Measurements from ENCODE around the gene PLVAP.
A peak's percentile ranks its signal among the peaks of the same experiment; 100 is the strongest.

DNA sequence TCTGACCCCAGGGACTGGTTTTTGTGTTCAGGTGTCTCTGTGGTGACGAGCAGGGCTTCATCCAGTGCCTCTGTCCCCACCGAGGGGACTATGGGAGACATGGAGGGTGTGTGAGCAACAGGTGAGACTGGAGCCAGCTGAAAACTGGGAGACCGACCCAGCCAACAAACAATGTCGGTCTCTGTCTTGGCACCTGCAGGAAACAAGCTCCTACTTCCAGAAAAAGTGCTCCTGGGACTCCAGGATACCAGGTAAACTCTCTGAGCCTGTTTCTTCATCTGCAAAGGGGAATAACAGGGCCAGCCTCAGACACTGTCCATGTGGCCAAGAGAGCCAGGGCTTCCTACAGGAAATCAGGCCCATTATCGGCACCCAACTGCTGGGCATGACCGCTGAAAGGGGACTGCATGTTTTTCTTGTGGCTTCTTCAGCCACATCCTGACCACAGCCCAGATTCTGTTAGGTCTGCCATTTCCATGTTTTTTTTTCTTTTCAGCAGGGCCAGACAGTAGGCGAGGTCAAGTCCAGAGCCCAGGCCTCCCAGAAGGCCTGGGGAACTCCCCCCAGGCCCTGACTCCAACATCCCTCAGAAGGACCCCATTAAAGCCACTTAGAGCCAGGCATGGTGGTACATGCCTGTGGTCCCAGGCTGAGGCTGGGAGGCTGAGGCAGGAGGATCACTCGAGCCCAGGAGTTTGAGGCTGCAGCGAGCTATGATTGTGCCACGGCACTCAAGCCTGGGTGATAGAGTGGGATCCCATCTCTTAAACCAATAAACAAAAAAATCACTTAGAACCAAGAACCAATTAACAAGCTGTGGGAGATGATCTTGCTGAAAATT is 29.1 kb upstream of the PLVAP start:
- TF ChIP-seq, protein P1, sequence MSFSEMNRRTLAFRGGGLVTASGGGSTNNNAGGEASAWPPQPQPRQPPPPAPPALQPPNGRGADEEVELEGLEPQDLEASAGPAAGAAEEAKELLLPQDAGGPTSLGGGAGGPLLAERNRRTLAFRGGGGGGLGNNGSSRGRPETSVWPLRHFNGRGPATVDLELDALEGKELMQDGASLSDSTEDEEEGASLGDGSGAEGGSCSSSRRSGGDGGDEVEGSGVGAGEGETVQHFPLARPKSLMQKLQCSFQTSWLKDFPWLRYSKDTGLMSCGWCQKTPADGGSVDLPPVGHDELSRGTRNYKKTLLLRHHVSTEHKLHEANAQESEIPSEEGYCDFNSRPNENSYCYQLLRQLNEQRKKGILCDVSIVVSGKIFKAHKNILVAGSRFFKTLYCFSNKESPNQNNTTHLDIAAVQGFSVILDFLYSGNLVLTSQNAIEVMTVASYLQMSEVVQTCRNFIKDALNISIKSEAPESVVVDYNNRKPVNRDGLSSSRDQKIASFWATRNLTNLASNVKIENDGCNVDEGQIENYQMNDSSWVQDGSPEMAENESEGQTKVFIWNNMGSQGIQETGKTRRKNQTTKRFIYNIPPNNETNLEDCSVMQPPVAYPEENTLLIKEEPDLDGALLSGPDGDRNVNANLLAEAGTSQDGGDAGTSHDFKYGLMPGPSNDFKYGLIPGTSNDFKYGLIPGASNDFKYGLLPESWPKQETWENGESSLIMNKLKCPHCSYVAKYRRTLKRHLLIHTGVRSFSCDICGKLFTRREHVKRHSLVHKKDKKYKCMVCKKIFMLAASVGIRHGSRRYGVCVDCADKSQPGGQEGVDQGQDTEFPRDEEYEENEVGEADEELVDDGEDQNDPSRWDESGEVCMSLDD (tag by site-specific recombination; IDR thresholded peaks at IDR 0.05) = no peak
- no peak for TF ChIP-seq ZNF157 (tag by site-specific recombination; IDR thresholded peaks at IDR 0.05)
- no peak for TF ChIP-seq ZFP69B (tag by site-specific recombination; IDR thresholded peaks at IDR 0.05)
- TF ChIP-seq, protein P2, sequence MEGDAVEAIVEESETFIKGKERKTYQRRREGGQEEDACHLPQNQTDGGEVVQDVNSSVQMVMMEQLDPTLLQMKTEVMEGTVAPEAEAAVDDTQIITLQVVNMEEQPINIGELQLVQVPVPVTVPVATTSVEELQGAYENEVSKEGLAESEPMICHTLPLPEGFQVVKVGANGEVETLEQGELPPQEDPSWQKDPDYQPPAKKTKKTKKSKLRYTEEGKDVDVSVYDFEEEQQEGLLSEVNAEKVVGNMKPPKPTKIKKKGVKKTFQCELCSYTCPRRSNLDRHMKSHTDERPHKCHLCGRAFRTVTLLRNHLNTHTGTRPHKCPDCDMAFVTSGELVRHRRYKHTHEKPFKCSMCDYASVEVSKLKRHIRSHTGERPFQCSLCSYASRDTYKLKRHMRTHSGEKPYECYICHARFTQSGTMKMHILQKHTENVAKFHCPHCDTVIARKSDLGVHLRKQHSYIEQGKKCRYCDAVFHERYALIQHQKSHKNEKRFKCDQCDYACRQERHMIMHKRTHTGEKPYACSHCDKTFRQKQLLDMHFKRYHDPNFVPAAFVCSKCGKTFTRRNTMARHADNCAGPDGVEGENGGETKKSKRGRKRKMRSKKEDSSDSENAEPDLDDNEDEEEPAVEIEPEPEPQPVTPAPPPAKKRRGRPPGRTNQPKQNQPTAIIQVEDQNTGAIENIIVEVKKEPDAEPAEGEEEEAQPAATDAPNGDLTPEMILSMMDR (tag by site-specific recombination; IDR thresholded peaks at IDR 0.05) = no peak
- TF ChIP-seq ZNF423 (tag by site-specific recombination; IDR thresholded peaks at IDR 0.05) = no peak
- TF ChIP-seq SCRT1 (tag by site-specific recombination; IDR thresholded peaks at IDR 0.05; ENCODE audit: borderline replicate concordance) = peak; percentile 70; the same call in 1 of the 2 replicates
- no peak for TF ChIP-seq ZNF654 (tag by site-specific recombination; IDR thresholded peaks at IDR 0.05; ENCODE audit: low read depth)

All from HEK293 (cell line).